HepG2 (cell line): ENCODE measurements around the gene CEP43. TPM values are rescaled to one million over a fixed set of nuclear protein-coding genes. Genes with fewer than 3 reads are reported as not detected.

Experiments used
- MEF2D ChIP-seq: sonication (generic); formaldehyde crosslinking; IDR thresholded peaks from 2 replicates; pipeline ENCODE4 v1.5.1; 2020; ENCODE audit warnings: mild to moderate bottlenecking, missing genetic modification reagents
- TSC22D2 ChIP-seq: sonication (generic); formaldehyde crosslinking; IDR thresholded peaks from 2 replicates; pipeline ENCODE4 v1.5.1; 2020; ENCODE audit warnings: missing genetic modification reagents, mild to moderate bottlenecking, borderline replicate concordance
- ZNF598 ChIP-seq: sonication (generic); formaldehyde crosslinking; IDR thresholded peaks from 2 replicates; pipeline ENCODE4 v1.5.1; 2020; ENCODE audit warnings: mild to moderate bottlenecking, missing genetic modification reagents, borderline replicate concordance
- polyA plus RNA-seq, 8 experiments: library from polyadenylated mRNA; depleted of rRNA in 3 of 8; stranded (reverse) in 7 of 8; unstranded in 1 of 8; fragments of >200 nt; fragmentation: Illumina TruSeq in 4 of 8; extraction: Trizol in 4 of 8; gene quantifications; 2 replicates each; pipeline versions ENCODE4 v1.2.1 to v1.2.3, GENCODE V29; 2011 to 2016; ENCODE audit warnings: low read depth in 4 of 8, missing spikeins in 1 of 8, mixed read lengths in 1 of 8; ENCODE audit not compliant: insufficient read depth in 1 of 8
- total RNA-seq, 5 experiments: library from RNA; depleted of rRNA; stranded (reverse); fragments of >200 nt; fragmentation: Illumina TruSeq; extraction: Trizol; gene quantifications; 2 replicates each; pipeline ENCODE4 v1.2.3, GENCODE V29; 2016; ENCODE audit warnings: low read depth in 1 of 5
- TF ChIP-seq, protein P1 (sequence below): sonication (generic); formaldehyde crosslinking; IDR thresholded peaks from 2 replicates; pipeline ENCODE4 v1.4.0; 2020; ENCODE audit warnings: missing genetic modification reagents, mild to moderate bottlenecking, borderline replicate concordance
- TF ChIP-seq, protein P2 (sequence below): sonication (generic); formaldehyde crosslinking; IDR thresholded peaks from 2 replicates; pipeline ENCODE4 v1.4.0; 2020; ENCODE audit warnings: mild to moderate bottlenecking, missing genetic modification reagents, borderline replicate concordance
- TF ChIP-seq, protein P3 (sequence below), 2 experiments: fragments of 450-650 bp in 1 of 2; sonication (generic) in 1 of 2; formaldehyde crosslinking in 1 of 2; IDR thresholded peaks; 2 replicates each; pipeline versions ENCODE4 v1.6.1 to v1.8.0; 2016 to 2022; ENCODE audit warnings: antibody characterized with exemption in 1 of 2, mild to moderate bottlenecking in 1 of 2, missing genetic modification reagents in 1 of 2

The CEP43 gene
- total and polyA plus RNA-seq, 2 of the 13 experiments (the other 11 are each of a cell fraction or from before 2014, with no cell fraction given): 29.3 to 73.9 TPM

DNA sequence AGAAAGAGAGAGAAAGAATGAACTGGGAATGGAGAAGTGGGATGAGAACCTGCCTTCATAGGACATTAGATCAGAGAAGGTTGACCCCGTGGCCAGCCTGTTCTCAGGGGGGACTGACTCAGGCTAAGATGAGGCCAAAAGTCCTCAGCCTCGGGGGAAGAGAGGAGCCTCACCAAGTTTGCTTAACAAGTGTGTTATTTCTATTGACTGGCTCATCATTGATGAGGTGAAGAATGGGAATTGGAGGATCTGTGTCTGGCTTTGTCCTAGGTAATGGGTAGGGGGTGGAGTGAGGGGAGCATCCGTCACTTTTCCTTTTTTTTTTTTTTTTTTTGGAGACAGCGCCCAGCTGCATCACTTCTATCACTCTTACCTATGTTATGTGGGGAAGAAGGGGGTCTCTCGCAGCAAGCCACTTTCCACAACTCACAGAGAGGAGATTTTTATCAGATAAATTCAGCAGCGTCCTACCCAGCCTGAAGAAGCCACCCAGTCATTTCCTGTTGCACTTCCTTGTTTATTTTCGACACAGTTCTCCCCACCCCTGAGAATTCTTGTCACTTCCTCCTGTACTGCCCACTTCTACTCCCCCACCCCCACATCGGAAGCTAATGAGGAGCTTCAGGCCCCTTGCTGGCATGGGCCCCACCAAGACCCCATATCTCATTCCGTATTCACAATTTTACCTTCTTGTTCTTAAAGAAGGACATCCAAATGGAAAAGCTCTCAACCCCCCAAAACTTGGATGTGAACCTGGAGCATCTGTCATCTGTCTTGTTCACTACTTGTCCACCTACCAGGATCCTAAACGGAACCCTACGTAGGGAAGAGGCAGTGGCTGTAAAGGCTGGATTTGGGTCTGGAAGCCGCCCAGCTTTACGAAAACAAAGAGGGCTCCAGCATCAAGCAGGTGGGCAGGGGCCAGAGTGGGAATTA, 40.0 kb upstream of the CEP43 start (continued):
- TF ChIP-seq, protein P1, sequence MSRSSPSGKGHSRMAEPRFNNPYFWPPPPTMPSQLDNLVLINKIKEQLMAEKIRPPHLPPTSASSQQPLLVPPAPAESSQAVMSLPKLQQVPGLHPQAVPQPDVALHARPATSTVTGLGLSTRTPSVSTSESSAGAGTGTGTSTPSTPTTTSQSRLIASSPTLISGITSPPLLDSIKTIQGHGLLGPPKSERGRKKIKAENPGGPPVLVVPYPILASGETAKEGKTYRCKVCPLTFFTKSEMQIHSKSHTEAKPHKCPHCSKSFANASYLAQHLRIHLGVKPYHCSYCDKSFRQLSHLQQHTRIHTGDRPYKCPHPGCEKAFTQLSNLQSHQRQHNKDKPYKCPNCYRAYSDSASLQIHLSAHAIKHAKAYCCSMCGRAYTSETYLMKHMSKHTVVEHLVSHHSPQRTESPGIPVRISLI (CRISPR knock-in tag): 0 out of 2 replicates have a peak, but pooled peaks have one; percentile 34
- TF ChIP-seq MEF2D (CRISPR knock-in tag): no peak
- TF ChIP-seq, protein P2, sequence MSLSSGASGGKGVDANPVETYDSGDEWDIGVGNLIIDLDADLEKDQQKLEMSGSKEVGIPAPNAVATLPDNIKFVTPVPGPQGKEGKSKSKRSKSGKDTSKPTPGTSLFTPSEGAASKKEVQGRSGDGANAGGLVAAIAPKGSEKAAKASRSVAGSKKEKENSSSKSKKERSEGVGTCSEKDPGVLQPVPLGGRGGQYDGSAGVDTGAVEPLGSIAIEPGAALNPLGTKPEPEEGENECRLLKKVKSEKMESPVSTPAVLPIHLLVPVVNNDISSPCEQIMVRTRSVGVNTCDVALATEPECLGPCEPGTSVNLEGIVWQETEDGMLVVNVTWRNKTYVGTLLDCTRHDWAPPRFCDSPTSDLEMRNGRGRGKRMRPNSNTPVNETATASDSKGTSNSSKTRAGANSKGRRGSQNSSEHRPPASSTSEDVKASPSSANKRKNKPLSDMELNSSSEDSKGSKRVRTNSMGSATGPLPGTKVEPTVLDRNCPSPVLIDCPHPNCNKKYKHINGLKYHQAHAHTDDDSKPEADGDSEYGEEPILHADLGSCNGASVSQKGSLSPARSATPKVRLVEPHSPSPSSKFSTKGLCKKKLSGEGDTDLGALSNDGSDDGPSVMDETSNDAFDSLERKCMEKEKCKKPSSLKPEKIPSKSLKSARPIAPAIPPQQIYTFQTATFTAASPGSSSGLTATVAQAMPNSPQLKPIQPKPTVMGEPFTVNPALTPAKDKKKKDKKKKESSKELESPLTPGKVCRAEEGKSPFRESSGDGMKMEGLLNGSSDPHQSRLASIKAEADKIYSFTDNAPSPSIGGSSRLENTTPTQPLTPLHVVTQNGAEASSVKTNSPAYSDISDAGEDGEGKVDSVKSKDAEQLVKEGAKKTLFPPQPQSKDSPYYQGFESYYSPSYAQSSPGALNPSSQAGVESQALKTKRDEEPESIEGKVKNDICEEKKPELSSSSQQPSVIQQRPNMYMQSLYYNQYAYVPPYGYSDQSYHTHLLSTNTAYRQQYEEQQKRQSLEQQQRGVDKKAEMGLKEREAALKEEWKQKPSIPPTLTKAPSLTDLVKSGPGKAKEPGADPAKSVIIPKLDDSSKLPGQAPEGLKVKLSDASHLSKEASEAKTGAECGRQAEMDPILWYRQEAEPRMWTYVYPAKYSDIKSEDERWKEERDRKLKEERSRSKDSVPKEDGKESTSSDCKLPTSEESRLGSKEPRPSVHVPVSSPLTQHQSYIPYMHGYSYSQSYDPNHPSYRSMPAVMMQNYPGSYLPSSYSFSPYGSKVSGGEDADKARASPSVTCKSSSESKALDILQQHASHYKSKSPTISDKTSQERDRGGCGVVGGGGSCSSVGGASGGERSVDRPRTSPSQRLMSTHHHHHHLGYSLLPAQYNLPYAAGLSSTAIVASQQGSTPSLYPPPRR (CRISPR knock-in tag): peak; percentile 73
- TF ChIP-seq, protein P3, sequence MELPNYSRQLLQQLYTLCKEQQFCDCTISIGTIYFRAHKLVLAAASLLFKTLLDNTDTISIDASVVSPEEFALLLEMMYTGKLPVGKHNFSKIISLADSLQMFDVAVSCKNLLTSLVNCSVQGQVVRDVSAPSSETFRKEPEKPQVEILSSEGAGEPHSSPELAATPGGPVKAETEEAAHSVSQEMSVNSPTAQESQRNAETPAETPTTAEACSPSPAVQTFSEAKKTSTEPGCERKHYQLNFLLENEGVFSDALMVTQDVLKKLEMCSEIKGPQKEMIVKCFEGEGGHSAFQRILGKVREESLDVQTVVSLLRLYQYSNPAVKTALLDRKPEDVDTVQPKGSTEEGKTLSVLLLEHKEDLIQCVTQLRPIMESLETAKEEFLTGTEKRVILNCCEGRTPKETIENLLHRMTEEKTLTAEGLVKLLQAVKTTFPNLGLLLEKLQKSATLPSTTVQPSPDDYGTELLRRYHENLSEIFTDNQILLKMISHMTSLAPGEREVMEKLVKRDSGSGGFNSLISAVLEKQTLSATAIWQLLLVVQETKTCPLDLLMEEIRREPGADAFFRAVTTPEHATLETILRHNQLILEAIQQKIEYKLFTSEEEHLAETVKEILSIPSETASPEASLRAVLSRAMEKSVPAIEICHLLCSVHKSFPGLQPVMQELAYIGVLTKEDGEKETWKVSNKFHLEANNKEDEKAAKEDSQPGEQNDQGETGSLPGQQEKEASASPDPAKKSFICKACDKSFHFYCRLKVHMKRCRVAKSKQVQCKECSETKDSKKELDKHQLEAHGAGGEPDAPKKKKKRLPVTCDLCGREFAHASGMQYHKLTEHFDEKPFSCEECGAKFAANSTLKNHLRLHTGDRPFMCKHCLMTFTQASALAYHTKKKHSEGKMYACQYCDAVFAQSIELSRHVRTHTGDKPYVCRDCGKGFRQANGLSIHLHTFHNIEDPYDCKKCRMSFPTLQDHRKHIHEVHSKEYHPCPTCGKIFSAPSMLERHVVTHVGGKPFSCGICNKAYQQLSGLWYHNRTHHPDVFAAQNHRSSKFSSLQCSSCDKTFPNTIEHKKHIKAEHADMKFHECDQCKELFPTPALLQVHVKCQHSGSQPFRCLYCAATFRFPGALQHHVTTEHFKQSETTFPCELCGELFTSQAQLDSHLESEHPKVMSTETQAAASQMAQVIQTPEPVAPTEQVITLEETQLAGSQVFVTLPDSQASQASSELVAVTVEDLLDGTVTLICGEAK (IDR thresholded peaks at IDR 0.05): no peak
- TF ChIP-seq, protein P3 (CRISPR knock-in tag; IDR thresholded peaks at IDR 0.05): no peak
- 0 out of 2 replicates have a peak, but pooled peaks have one; percentile 39 for TF ChIP-seq ZNF598 (CRISPR knock-in tag)
- no peak for TF ChIP-seq TSC22D2
